Measurements from ENCODE around the gene TMEM204.

TMEM204 gene

DNA sequence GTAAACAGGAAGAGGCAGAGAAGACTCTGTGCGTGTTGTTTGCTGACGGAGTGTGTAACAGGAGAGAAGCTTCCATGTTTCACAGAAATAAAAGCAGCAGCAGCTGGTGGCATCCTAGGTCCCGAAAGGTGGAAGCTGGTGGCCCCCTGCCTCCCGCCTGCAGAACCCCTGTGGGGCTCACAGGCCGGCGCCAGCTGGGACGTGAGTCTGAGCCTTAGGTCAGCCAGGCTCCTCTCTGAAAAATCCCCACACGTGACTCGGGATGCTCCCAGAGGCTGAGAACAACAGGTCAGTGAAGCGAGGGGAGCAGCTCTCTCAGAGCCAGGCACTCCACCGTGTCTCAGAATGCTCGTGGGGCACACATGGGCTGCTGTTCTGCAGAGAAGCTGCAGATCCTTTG is 27.4 kb downstream of the TMEM204 start:
- DNase-seq: no peak

DNA sequence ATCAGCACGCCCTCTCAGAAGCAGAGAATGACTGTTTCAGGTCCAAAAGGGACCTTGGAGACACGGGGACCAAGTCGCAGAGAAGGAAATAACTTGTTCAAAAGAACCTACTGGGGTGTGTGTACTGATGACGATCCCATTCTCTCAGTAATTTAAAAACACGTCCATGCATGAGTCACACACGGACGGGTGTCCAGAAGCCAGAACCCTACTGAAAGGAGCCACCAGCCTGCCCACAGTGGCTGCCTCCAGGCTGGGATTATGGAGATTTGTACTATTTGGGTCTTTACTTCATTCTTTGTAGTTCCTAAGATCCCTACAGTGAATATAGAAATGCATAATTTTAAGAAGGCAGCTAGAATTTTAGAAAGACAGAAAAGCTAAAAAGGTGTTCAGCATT is 27.8 kb downstream of the TMEM204 start:
- no peak for DNase-seq

DNA sequence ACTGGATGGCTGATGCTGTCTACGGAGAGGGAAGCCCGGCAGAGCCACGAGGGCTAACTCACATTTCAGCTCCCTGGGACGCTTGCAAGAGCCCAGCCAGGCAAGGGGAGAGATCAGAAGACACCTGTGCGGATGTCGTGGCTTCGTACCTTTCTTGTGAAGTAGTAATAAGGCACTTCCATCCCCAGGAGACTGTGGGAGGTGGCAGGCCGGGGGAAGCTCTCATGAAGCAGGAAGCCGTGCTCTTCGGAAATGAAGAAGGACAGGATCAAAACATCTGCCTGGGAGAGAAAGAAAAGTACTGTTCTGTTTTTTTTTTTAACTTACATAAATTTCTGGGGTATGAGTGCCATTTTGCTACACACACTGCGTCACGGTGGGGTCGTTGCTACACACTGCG is 28.4 kb downstream of the TMEM204 start:
- DNase-seq: no peak

DNA sequence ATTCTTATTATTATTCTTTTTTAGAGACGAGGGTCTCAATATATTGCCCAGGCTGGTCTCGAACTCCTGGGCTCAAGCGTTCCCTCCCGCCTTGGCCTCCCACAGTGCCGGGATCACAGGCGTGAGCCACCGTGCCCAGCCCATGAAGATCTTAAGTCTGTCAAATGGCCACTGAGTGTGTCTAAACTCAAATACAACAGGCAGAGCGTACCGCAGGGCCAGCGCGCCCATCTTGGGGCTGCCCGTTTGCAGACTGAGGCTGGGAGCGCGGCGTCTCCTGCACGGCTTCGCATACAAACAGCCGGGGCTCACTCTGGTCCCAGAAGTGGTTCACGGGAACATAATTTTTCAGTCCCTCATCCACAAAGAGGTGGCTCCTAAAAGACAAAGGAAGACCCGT is 30.3 kb downstream of the TMEM204 start:
- no peak for DNase-seq

DNA sequence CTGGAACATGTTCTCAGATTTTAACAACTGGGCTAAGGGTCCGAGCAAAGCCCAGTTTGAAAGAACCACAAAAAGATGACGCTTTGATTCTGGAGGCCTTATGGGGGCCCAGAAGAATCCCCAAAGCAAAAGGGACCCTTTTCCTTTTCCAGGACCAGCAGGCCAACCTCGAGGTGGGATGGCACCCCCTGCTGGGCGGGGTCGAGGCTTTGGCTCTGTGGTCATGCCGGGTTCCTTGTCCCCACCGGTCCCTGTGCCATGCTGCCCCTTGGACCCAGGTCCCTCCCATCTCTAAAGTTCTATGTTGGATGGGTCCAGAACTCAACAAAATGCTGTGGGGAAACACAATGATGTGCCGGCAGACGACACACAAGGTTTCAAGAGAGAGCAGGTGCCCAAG is 30.9 kb downstream of the TMEM204 start:
- DNase-seq: peak; percentile 22

DNA sequence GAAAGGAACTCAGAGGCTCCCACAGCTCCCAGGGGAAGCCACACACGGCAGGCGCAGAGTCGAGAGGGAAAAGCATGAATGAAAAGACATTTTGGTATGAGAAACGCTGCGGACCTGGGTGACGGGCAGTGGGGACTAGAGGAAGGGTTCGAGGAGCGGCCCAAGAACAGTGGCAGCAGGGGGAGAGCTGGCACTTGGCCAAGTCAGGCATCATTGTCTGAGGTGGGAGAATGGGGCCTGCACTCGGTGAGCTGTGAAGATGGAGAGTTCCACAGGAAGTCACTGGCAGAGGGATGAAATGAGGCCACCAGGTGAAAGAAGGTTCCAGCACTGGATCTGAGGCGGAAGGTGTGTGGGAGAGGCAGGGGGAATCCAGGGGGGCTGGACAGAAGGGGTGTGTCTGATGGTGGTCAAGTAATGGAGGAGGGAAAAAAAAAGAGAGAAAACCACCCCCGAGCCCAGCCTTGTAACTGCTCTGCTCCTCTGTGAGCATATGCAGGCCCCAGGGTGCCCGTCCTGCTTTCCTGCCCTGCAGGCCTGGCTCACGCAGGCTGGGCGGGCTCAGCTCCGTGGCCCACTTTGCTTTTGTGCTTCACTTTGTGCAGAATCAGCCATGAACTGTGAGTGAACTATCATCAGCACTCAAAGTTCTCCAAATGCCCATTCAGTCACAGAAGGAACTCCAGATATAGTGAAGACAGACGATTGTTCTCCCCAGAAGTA is 31.8 kb downstream of the TMEM204 start:
- DNase-seq: no peak

DNA sequence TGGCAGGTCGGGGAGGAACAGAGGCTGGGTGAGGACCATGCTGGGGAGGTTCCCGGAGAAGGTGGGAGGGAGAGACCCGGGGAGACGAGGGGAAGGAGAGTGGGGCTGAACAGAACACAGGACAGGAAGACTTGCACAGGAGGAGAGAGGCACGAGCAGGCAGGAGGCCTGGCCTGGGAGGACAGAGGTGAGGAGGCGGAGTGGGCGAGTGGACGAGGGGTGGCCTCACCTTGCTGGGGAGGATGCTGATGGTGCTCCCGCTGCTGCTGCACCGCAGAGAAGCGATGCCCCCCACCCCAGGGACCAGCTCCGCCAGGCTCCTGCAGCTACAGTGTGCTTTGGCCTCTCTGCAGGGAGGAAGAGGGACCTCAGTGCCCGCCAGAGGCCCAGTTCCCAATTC is 34.5 kb downstream of the TMEM204 start:
- no peak for DNase-seq

DNA sequence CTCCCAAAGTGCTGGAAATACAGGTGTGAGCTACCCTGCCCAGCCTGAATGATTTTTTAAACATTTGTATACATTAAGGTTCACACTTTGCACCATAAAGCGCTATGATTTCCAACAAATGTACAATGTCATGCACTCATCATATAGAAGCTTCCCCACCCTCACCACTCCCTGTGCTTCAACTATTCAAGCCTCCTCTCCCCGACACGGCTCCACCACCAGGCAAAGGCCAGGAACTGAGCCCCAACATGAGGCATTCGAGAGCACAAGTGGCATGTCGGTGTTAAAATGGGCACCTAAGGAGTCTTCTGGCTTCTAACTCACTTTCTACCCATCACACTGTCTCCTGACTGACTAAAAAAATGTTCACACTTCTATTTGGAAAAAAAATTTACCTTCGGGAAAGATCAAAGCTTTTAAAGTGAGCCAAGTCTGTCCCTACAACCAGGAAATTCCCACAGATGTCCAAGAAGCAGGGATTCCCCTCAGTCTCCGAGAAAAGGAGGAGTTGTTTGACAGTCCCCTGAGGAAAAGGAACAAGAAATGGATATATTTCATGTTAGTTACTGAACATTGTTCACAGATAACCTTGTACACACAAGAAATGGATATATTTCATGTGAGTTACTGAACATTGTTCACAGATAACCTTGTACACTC is 37.7 kb downstream of the TMEM204 start:
- no peak for DNase-seq

DNA sequence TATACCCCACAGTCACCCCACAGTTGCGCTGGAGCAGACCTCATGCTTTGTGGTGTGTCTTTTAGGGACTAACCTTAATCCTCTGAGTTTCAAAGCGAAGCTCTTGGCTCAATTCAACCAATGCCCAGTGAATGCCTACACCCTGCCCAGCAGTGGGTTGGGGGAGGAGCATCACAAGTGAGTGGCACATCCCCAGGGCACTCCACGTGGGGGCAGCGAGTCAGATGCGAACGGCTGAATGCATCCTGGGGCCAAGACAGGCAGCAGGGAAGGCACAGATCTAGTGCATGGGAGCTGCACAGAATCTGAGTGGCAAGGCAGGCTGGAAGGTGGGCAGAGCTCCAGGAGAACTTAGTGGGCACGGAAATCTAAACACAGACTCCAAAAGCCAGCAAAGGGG is 39.2 kb downstream of the TMEM204 start:
- DNase-seq: no peak

DNA sequence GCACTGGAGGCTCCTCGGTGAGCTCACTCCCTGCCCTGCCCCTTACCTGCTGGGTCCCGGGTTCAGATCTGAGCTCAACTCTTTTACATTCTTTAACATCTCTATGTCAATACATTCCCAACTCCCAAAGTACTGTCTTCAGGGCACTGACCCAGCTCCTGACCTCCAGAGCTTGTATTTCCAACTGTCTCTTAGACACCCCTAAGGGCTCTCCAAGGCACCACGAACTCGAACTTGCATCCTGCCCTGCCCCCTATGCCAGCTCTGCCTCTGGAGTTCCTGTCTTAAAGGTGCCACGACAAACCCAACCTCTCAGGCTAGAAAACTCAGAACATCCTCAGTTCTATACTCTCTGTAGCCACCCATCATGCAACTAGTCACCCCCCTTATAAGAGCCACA is 39.8 kb downstream of the TMEM204 start:
- no peak for DNase-seq

DNA sequence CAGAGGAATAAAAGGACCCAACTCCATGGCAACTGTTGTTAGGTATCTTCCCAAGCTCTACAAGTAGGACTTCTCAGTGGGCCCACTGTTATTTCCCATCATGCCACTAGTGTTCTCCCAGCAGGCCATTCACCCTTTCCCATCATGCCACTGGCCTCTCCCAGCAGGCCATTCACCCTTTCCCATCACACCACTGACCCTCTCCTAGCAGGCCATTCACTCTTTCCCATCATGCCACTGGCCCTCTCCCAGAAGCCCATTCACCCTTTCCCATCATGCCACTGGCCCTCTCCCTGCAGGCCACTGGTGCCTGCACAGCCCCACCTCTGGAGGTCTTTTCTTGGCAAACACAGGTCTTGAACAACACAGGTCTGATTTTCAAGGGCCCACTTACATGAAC is 42.1 kb downstream of the TMEM204 start:
- DNase-seq: no peak

DNA sequence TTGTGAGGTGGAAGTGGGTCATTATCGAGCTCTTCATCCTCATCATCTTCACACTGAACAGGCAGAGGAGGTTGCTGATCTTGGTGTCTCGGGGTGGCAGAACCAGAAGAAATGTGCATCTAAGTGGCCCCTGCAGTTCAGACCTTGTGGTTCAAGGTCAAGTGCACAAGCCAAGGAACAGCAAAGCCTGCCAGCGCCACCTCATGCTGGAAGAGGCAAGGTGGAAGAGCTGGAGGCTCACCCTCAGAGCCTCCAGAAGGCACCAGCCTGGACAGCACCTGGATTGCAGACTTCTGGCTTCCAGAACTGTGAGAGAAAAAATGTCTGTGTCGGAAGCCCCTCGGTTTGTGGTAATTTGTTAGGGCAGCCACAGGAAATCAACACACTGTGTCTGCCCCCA is 45.7 kb downstream of the TMEM204 start:
- no peak for DNase-seq

DNA sequence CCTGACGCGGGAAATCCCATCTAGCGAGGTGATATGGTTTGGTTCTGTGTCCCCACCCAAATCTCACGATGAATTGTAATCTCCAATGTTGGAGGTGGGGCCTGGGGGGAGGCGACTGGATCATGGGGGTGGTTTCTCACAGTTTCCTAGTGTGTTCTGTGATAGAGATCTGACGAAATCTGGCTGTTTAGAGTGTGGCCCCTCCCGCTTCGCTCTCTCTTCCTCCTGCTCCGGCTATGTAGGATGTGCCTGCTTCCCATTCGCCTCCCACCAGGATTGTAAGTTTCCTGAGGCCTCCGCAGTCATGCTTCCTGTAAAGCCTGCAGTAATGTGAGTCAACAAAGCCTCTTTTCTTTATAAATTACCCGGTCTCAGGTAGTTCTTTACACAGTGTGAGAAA is 46.8 kb downstream of the TMEM204 start:
- DNase-seq: peak; percentile 12

DNA sequence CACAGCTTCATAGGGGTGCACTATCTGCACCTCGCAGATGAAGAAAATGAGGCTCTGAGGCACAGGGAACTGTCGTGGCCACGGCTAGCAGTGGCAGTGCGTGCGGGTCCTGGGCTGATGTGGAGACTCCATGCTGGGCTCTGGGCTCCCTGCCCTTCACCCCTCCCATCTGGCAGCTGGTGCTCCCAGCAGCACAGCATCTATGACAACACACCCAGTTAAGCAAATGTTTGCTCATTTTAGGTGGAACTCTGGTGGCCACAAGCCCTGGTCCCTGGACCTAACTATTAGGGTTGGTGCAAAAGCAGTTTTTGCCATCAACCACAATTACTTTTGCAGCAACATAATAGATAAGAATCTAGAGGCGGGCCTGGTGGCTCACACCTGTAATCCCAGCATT is 47.5 kb downstream of the TMEM204 start:
- no peak for DNase-seq

DNA sequence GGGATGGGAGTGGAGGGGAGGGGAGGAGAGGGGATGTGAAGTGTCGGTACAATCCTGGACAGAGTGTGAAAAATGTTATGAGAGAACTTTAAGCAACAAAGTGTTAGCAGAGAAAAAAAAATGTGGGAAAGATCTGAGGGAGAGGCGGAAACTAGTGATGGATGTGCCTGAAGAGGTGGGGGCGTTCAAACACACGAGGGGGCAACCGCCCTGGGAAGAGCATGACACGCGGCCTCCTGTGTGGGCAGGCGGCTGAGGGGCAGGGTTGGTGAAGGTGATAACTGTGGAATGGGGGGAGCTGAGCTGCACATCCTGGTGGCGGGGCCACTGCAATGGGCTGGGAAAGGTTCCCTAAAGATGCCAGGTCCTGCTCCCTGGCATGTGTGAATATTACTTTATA is 48.3 kb downstream of the TMEM204 start:
- no peak for DNase-seq

DNA sequence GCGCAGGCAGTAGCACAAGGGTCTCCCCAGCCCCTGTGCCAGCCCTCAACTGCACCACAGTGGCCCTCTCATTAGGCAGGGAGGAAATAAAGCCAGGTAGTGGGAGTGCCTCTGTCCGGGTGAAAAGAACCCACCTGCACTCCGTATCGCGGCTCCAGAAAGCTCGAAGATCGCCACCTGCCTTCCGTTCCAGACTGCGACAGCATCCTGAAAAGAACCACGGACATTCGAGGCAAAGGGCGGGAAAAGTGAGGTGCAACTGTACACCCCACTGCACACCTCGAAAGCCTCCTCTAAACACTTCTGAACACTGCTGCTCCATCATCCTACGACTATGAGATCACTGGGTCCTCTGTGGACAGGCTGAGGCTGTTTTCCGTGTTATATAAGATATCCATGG is 49.7 kb downstream of the TMEM204 start:
- no peak for DNase-seq

DNA sequence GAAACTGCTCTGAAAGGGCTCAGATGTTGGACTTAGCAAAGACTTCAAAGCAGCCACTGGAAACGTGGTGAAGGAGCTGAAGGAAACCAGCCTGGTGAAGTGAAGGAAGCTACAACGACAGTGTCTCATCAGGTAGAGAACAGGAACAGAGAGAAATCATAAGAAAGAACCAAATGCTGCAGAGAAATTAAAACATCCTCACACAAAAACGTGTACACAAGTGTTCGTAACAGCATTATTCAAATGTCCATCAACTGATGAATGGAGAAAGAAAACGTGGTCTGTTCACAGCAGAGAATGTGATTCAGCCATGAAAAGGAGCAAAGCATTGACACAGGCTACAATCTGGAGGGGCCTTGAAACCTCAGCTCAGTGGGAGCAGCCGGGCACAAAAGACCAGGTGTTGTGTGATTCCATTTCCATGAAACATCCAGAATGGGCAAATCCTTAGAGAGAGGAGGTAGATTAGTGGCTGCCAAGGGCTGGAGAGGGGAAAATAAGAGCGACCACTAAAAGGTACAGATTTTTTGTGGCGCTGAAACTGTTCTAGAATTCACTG is 51.5 kb downstream of the TMEM204 start:
- no peak for DNase-seq

DNA sequence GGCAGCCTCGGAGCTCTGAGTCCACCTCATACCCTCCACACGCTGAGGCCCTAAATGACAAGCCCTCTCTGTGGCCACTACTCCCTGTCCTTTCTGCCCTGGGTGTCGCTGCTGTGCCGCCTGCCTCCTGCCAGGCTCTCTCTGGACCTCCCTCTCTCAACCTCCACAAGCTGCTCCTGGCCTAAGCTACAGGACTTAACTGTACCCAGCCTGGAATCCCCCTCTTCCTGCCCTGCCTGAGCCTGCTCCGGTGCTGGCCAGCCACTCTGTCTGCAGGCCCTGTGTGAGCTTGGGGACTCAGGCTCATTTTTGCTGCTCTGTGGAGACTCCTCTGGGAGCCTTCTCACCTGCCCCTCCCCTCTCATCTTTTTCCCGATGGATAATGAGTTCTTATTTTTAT is 56.9 kb downstream of the TMEM204 start:
- DNase-seq: no peak

DNA sequence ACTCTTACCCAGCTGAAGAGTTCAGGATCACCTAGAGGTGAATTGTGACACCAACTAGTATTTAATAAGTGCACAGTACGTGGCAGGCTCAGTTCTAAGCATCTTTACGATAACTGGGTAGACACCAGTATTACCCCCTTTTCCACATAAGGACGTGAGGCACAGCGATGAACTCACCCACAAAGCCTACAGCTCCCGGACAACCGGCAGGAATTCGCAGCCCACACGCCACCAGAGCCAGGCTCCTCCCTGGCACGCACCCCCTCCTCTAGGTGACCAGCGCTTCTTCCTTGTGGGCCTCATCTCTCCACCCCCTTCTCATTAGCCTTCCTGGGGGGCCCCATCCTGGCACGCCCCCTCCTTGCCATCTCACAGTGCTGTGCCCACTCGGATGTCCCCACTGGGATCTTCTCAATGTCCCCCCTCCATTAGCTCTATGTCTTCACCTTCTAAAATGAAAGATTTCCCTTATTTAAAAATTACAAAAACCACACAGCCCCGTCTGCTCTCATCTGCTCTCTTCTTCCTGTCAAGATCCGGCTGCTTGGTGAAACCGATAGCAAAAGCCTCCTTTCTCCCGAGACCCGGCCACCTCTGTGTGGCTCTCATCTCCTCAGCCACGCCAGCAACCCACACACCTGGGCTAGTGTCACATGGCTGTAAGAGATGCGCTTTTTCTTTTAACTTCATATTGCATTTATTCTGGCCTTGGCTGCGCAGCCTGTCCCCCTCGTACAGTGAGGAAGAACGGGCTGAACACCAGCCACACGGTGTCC is 57.7 kb downstream of the TMEM204 start:
- DNase-seq: no peak

DNA sequence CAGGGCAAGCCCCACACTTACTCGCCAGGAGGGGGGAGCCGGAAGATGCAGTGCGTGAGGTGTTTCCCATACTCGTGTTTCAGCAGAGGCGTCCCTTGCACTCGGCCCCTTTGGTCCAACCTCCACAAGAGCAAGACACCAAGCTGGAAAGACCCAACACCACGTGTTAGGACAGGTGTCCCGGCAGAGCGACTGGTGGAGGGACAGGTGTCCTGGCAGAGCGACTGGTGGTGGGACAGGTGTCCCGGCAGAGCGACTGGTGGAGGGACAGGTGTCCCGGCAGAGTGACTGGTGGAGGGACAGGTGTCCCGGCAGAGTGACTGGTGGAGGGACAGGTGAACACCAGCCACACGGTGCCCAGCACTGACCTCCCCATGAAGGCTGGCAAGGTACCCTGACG is 59.0 kb downstream of the TMEM204 start:
- no peak for DNase-seq

DNA sequence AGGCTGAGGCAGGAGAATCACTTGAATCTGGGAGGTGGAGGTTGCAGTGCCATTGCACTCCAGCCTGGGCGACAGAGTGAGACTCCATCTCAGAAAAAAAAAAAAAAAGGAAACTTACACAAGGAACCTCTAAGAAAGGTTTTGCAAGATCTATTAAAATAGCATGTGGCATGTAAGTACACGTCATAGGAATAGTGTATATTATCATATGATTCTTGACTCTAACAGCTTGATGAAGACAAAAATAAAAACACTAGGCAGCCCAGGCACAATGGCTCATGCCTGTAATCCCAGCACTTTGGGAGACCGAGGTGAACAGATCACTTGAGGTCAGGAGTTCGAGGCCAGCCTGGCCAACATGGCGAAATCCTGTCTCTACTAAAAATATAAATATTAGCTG is 62.0 kb downstream of the TMEM204 start:
- peak; percentile 54 for DNase-seq

DNA sequence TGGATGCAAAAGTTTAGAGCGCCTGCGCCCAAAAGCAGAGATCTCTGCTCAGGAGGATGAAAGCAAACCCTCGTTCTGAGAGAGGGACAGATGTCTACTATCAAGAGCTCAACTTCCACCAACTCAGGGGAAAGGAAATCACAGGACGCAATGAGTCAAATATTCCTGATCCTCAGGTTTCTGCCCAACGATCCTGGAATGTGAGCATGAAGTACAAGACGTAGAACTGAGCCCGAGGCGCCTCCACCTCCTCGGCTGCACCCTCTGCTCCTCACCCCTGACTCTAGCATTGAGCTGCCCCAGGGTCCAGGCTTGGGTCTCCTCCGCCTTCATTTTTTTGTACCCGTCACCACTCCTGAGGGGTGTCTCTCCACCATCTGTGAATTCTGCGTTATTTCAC is 63.0 kb downstream of the TMEM204 start:
- no peak for DNase-seq

DNA sequence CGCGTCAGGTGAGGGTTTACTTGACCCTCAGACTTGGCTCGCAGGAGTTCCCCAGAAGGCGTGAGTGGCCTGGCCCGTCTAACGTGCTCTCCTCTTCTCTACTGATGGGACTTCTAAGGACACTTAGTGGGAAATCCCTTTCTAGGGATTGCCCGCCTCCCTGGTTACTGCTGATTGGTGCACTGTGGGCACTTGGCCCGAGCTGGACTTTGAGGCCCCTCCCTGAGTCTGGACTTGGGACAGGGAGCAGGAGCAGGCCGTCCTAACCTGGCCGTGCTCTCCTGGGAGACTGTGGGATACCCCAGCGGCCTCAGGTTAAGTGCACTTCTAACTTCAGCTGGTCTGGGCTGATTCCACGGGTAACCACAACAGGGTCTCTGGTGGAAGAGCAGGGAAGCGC is 63.7 kb downstream of the TMEM204 start:
- DNase-seq: no peak

DNA sequence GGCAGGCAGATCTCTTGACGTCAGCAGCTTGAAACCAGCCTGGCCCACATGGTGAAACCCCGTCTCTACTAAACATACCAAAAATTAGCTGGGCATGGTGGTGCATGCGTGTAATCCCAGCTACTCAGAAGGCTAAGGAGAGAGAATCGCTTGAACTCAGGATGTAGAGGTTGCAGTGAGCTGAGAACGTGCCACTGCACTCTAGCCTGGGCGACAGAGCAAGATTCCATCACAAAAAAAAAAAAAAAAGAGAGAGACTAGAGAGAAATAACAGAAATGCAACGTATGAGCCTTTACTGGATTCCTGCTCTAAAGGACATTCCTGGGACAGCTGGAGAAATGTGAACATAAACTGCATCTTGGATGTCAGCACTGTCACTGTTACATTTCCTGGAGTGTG is 67.6 kb downstream of the TMEM204 start:
- DNase-seq: no peak
